Left ventricle myocardium inferior (tissue), 1 donor: ENCODE results near the gene PROZ. TPM values are rescaled to one million over a fixed set of nuclear protein-coding genes. Genes with fewer than 3 reads are reported as not detected.

Experiments
- DNase-seq: peaks from one replicate; pipeline ENCODE4 v3.0.0-alpha.2; 2020
- H3K27ac ChIP-seq: fragments of 200-600 bp; replicated peaks from 2 replicates; pipeline ENCODE4 v1.8.0; 2021
- H3K27me3 ChIP-seq: fragments of 200-600 bp; 2 replicates; pipeline ENCODE4 v1.8.0; 2021; ENCODE audit warnings: low read depth
- H3K36me3 ChIP-seq: fragments of 200-600 bp; 2 replicates; pipeline ENCODE4 v1.8.0; 2021
- H3K4me1 ChIP-seq: fragments of 200-600 bp; 2 replicates; pipeline ENCODE4 v1.8.0; 2021
- H3K4me3 ChIP-seq: fragments of 200-600 bp; 2 replicates; pipeline ENCODE4 v1.8.0; 2021; ENCODE audit warnings: mild to moderate bottlenecking, moderate library complexity
- H3K9me3 ChIP-seq: fragments of 200-600 bp; replicated peaks from 2 replicates; pipeline ENCODE4 v1.8.0; 2021
- intact Hi-C: fragments of 100-400 bp; cut with micrococcal nuclease; formaldehyde crosslinking; loops from one replicate; pipeline ENCODE4 v1.11.0; 2022
- total RNA-seq: library from RNA; stranded (reverse); fragmentation: NEBNext Ultra II Directional; extraction: Animal tissue kit (Norgen Biotek cat#: 25700); gene quantifications from one replicate; pipeline ENCODE4 v1.2.1, GENCODE V29; 2021
- TF ChIP-seq, protein P1 (sequence below): fragments of 200-600 bp; IDR thresholded peaks from 2 replicates; pipeline ENCODE4 v1.8.0; 2021; ENCODE audit warnings: antibody characterized with exemption, mild to moderate bottlenecking, borderline replicate concordance
- donor health status: DM: no; HTN: yes; CAD: no; lungs with severe emphysema.

The PROZ gene
- total RNA-seq, 1 donor from 2014 or later: not detected

DNA sequence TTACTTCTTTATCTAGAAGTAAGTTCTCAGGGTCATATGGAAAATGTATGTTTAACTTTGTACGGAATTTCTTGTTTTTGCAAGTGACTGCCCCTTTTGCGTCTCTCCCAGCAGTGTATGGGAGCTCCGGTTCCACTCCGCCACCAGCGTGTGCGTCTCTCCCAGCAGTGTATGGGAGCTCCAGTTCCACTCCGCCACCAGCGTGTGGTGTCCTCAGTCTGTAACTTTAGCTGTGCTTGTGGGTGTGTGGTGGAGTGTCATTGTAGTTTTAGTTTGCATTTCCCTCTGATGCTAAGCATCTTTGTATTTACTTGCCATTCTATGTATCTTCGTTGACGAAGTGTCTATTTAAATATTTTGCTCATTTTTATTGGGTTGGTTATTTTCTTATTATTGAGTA is 53.3 kb downstream of the PROZ start:
- Histone ChIP-seq H3K36me3 (peaks cover 12% of the 10 kb centered on the region), H3K4me3 (peak overlapping the region; percentile 96), H3K27me3 (no peaks in the 10 kb centered on the region), H3K4me1 (peaks cover 94% of the 10 kb centered on the region), H3K9me3 (no peaks in the 10 kb centered on the region), H3K27ac (peak overlapping the region; percentile 100)
- intact Hi-C loops: no loop called here
- TF ChIP-seq, protein P1, sequence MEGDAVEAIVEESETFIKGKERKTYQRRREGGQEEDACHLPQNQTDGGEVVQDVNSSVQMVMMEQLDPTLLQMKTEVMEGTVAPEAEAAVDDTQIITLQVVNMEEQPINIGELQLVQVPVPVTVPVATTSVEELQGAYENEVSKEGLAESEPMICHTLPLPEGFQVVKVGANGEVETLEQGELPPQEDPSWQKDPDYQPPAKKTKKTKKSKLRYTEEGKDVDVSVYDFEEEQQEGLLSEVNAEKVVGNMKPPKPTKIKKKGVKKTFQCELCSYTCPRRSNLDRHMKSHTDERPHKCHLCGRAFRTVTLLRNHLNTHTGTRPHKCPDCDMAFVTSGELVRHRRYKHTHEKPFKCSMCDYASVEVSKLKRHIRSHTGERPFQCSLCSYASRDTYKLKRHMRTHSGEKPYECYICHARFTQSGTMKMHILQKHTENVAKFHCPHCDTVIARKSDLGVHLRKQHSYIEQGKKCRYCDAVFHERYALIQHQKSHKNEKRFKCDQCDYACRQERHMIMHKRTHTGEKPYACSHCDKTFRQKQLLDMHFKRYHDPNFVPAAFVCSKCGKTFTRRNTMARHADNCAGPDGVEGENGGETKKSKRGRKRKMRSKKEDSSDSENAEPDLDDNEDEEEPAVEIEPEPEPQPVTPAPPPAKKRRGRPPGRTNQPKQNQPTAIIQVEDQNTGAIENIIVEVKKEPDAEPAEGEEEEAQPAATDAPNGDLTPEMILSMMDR: peak; percentile 16
- DNase-seq: no peak

DNA sequence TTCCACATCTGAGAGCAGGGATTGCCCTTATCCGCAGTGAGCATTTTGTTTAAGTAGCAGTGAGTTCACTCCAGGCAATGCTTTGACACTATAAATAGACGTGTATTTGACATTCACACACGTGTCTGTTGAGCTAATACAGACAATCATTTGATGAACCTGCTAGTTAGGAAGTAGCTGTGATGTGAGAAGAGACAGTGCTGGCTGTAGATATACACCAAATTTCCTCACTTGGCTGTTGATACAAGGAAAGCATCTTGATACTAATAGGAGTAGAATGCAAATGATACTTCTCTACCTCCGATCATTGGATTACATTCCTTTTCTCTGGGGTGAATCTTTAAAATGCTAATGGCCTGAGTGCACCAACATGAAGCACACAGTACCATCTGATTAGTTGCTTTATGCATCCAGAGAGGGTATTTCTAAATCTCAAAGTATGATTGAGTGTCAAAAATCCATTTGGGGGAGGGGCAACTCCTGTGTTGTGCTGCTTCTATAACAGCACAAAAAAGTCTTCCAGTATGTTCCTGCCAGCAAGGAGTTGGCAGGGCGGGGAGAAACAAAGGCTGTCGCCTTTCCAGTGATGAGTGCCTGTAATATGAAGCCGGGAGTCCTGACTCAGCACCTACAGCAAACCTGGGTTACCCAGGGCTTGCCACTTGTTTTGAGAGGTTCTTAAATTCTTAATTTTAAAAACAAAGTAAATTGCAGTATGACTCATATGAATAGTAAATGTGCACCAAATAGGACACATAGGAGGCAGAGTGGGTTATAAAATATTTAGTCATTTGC is 58.0 kb downstream of the PROZ start:
- peaks cover 22% of the 10 kb centered on the region for H3K36me3 ChIP-seq
- peak; percentile 47 for DNase-seq
- peaks cover 99% of the 10 kb centered on the region for H3K4me1 ChIP-seq
- peak overlapping the region; percentile 100 for H3K27ac ChIP-seq
- H3K27me3 ChIP-seq: no peaks in the 10 kb centered on the region
- intact Hi-C loops: no loop called here
- TF ChIP-seq, protein P1: no peak
- H3K9me3 ChIP-seq: no peaks in the 10 kb centered on the region
- peak overlapping the region; percentile 14 for H3K4me3 ChIP-seq

DNA sequence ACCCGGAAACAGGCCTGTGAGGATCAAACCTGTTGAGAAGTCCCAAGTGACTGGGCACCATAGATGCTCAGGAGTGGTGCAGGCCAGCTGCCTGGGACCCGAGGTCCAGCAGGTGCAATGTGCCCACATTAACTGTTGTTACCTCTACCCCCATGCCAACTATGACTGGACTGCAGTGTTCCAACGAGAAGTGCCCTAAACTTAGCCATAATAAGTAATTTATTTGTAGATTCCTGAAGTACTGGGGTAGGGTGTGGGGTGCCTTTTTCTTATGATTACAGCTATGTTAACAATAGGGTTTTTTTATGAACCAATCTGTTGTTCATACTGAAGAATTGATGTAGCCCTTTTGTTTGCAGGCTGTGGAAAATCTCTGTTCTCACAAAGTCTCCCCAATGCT is 60.1 kb downstream of the PROZ start:
- DNase-seq: no peak
- H3K4me3 ChIP-seq: no peak overlapping the region
- H3K36me3 ChIP-seq: peaks cover 35% of the 10 kb centered on the region
- H3K27ac ChIP-seq: peak overlapping the region; percentile 100
- TF ChIP-seq, protein P1: no peak
- H3K4me1 ChIP-seq: peaks cover 88% of the 10 kb centered on the region
- no peaks in the 10 kb centered on the region for H3K9me3 ChIP-seq
- intact Hi-C loops: no loop called here
- no peaks in the 10 kb centered on the region for H3K27me3 ChIP-seq

DNA sequence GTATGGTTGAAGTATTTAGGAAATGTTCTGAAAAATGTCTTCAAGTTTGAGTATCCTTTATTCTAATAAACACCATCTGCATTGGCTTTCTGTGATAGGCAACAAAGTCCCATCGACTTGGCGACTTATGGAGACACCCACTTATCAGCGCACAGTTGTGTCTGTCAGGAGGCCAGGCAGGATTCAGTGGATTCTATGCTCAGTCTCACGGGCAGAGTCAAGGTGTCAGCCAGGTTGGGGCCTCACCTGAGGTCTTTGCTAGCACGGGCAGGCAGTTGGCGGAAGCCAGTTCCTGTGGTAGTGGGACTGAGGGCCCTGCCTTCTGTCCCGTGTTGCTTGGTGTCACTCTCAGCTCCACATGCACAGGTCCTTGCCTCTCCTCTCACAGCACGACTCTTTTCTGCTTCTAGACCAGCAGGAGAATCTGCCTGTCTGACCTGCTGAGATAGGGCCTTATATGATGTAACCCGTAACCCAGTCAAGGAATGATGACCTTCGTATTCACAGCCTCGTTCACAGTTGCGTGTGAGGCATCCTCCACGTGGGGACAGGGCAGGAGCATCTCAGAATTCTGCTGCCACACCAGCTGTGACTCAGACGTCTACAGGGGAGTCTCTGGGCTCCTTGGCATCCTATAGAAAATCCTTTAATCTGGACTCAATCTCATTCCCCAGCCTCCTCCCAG is 61.0 kb downstream of the PROZ start:
- no peak overlapping the region for H3K4me3 ChIP-seq
- H3K4me1 ChIP-seq: peaks cover 88% of the 10 kb centered on the region
- DNase-seq: no peak
- H3K36me3 ChIP-seq: peaks cover 41% of the 10 kb centered on the region
- H3K27me3 ChIP-seq: no peaks in the 10 kb centered on the region
- H3K9me3 ChIP-seq: no peaks in the 10 kb centered on the region
- intact Hi-C loops: no loop called here
- peak overlapping the region; percentile 100 for H3K27ac ChIP-seq
- TF ChIP-seq, protein P1: no peak

DNA sequence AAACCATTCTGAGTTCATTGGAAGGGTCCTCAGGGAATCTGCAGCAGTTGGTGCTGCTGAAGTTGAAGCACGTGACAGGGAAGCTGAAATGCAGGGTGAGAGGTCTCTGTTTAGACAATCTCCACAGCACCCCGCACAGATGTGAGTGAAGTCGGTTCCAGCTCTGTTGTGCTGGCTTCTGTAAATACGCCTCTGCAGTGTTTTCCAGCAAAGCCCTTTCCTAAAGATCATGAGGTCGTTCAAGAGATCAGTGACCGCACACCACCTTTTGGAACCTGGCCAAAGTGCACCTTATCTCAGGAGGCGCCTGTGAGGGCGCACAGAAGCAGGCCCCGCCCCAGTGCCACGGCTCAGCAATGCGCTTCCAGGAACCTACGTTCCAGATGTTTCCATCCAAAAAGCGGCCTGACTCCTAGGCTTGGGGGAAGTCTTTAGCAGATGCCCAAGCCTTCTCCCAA is 61.7 kb downstream of the PROZ start:
- no peaks in the 10 kb centered on the region for H3K27me3 ChIP-seq
- intact Hi-C loops: no loop called here
- H3K4me1 ChIP-seq: peaks cover 86% of the 10 kb centered on the region
- no peak overlapping the region for H3K4me3 ChIP-seq
- DNase-seq: no peak
- H3K36me3 ChIP-seq: peaks cover 49% of the 10 kb centered on the region
- no peaks in the 10 kb centered on the region for H3K9me3 ChIP-seq
- TF ChIP-seq, protein P1: no peak
- H3K27ac ChIP-seq: peak overlapping the region; percentile 100
